GM19043 (cell line): ENCODE data around the gene ACOXL.

Source experiments
- ATAC-seq: cut with Tn5 transposase; IDR thresholded peaks from one replicate; pipeline ENCODE4 v1.9.1; 2021; ENCODE audit warnings: low read depth; ENCODE audit not compliant: unreplicated experiment

The ACOXL gene

GRCh38 chr2:111094691-111095090, 362.3 kb downstream of the ACOXL start:
- no peak for ATAC-seq

GRCh38 chr2:111095434-111095833, 363.1 kb downstream of the ACOXL start:
- ATAC-seq, result no peak

GRCh38 chr2:111099402-111099801, 367.0 kb downstream of the ACOXL start:
- no peak for ATAC-seq

- ATAC-seq, result peak; percentile 16
Measured at GRCh38 chr2:111100087-111100764, 367.9 kb downstream of the ACOXL start.

- peak; percentile 90 for ATAC-seq
Measured at GRCh38 chr2:111100765-111101162, 368.4 kb downstream of the ACOXL start.

GRCh38 chr2:111101592-111101991, 369.2 kb downstream of the ACOXL start:
- ATAC-seq, result no peak

- no peak for ATAC-seq
Measured at GRCh38 chr2:111102216-111102615, 369.8 kb downstream of the ACOXL start.

- no peak for ATAC-seq
Measured at GRCh38 chr2:111105926-111106325, 373.6 kb downstream of the ACOXL start.

GRCh38 chr2:111106706-111107105, 374.3 kb downstream of the ACOXL start:
- ATAC-seq, result no peak

- ATAC-seq, result no peak
Measured at GRCh38 chr2:111108745-111109271, 376.4 kb downstream of the ACOXL start.

- no peak for ATAC-seq
Measured at GRCh38 chr2:111111101-111111755, 378.9 kb downstream of the ACOXL start.

GRCh38 chr2:111113838-111114237, 381.5 kb downstream of the ACOXL start:
- ATAC-seq, result no peak

- ATAC-seq, result no peak
Measured at GRCh38 chr2:111116011-111116746, 383.8 kb downstream of the ACOXL start.

- ATAC-seq, result no peak
Measured at GRCh38 chr2:111116843-111117597, 384.6 kb downstream of the ACOXL start.

GRCh38 chr2:111117598-111118480, 385.5 kb downstream of the ACOXL start:
- ATAC-seq, result no peak

GRCh38 chr2:111118481-111118980, 386.2 kb downstream of the ACOXL start:
- no peak for ATAC-seq

- ATAC-seq, result no peak
Measured at GRCh38 chr2:111118981-111119821, 386.8 kb downstream of the ACOXL start.

GRCh38 chr2:111119822-111120252, 387.5 kb downstream of the ACOXL start:
- no peak for ATAC-seq
